ENCODE measurements around the gene UBAP1L.
A peak's percentile ranks its signal among the peaks of the same experiment; 100 is the strongest.

UBAP1L gene

GRCh38 chr15:65086680-65087111, 28.3 kb downstream of the UBAP1L start:
- H3K4me3 ChIP-seq (ENCODE audit: control insufficient read depth, low read depth, low read length) = no peak overlapping the region
- TF ChIP-seq, protein P1, sequence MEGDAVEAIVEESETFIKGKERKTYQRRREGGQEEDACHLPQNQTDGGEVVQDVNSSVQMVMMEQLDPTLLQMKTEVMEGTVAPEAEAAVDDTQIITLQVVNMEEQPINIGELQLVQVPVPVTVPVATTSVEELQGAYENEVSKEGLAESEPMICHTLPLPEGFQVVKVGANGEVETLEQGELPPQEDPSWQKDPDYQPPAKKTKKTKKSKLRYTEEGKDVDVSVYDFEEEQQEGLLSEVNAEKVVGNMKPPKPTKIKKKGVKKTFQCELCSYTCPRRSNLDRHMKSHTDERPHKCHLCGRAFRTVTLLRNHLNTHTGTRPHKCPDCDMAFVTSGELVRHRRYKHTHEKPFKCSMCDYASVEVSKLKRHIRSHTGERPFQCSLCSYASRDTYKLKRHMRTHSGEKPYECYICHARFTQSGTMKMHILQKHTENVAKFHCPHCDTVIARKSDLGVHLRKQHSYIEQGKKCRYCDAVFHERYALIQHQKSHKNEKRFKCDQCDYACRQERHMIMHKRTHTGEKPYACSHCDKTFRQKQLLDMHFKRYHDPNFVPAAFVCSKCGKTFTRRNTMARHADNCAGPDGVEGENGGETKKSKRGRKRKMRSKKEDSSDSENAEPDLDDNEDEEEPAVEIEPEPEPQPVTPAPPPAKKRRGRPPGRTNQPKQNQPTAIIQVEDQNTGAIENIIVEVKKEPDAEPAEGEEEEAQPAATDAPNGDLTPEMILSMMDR (IDR thresholded peaks at IDR 0.05; ENCODE audit: control insufficient read depth, insufficient read depth, low read depth, low read length, missing control alignments) = no peak
- no peak for DNase-seq (ENCODE audit: low read depth)

GRCh38 chr15:65085990-65086679, 28.9 kb downstream of the UBAP1L start:
- H3K4me3 ChIP-seq (ENCODE audit: control insufficient read depth, low read depth, low read length) = no peak overlapping the region
- DNase-seq (ENCODE audit: low read depth) = no peak

DNA sequence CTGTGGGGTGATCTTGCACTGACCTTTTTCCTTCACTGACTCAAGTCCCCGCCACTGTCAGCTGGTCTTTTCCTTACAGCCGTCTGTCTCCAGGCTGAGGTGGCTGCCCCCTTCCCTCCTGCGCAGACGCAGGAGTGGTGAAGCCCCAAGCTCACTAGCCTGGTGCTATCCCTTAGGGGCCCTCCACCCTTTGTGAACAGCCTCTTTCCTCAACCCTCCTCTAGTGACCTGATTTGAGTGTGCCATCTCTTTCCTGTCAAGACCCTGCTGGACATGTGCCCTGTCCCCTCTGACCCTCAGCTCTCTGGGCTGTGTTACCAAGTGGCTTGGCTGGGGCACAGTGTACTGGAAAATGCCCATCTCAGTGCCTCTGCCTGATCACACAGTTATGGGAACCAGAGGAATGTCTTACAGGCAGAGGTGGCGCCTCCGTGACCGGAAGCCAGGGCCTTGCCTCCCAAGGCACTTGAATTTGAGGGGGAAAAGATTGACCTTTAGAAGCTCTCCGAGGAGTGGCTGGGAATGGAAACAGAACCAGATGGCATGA, 29.7 kb downstream of the UBAP1L start:
- H3K4me3 ChIP-seq (ENCODE audit: control insufficient read depth, low read depth, low read length) = no peak overlapping the region
- TF ChIP-seq, protein P1 (IDR thresholded peaks at IDR 0.05; ENCODE audit: control insufficient read depth, insufficient read depth, low read depth, low read length, missing control alignments) = no peak
- DNase-seq (ENCODE audit: low read depth) = no peak

More at GRCh38 chr15:65085990-65086679, 28.9 kb downstream of the UBAP1L start:
- TF ChIP-seq, protein P1 (IDR thresholded peaks at IDR 0.05; ENCODE audit: control insufficient read depth, insufficient read depth, low read depth, low read length, missing control alignments) = peak; percentile 62

GRCh38 chr15:65084500-65085206, 30.3 kb downstream of the UBAP1L start:
- H3K4me3 ChIP-seq (ENCODE audit: control insufficient read depth, low read depth, low read length) = no peak overlapping the region
- TF ChIP-seq, protein P1 (IDR thresholded peaks at IDR 0.05; ENCODE audit: control insufficient read depth, insufficient read depth, low read depth, low read length, missing control alignments) = no peak
- no peak for DNase-seq (ENCODE audit: low read depth)

DNA sequence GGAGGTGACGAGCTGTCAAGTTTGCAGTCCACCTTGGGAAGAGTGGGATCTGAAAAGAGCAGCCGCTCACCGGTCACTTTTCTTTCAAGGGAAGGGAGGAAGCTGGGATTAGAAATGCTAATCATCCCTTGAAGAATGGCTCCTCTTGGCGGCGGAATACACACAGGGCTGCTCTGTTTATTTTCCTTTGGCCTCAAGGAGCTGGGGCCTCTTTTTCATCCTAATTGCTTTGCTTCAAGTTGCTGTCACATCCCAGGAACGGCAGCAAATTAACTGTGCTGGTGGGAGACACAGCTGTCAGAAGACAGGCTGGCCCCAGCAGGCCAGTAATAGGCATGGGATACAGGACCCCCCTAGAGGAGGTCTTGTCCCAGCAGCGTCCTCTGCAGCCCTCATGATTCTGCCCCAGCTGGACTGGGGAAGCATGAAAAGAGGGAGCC, 31.7 kb downstream of the UBAP1L start:
- no peak overlapping the region for H3K4me3 ChIP-seq (ENCODE audit: control insufficient read depth, low read depth, low read length)
- TF ChIP-seq, protein P1 (IDR thresholded peaks at IDR 0.05; ENCODE audit: control insufficient read depth, insufficient read depth, low read depth, low read length, missing control alignments) = peak; percentile 33
- no peak for DNase-seq (ENCODE audit: low read depth)

GRCh38 chr15:65082303-65082953, 32.6 kb downstream of the UBAP1L start:
- TF ChIP-seq, protein P1 (IDR thresholded peaks at IDR 0.05; ENCODE audit: control insufficient read depth, insufficient read depth, low read depth, low read length, missing control alignments) = no peak
- no peak for DNase-seq (ENCODE audit: low read depth)
- H3K4me3 ChIP-seq (ENCODE audit: control insufficient read depth, low read depth, low read length) = no peak overlapping the region
